ENCODE measurements around the gene BPHL.
"Not testable (repeated sequence)": the region's sequence is repeated elsewhere in the genome, so short reads cannot be mapped to it uniquely, and the experiment has no call there.

Gene BPHL

GRCh38 chr6:3118353-3119039 is at the start of gene BPHL:
Gene BPHL, plus strand, starts transcription at chr6:3118711. Its CDS starts 30 bp downstream, at chr6:3118741.
- peak; percentile 100 for DNase-seq

DNA sequence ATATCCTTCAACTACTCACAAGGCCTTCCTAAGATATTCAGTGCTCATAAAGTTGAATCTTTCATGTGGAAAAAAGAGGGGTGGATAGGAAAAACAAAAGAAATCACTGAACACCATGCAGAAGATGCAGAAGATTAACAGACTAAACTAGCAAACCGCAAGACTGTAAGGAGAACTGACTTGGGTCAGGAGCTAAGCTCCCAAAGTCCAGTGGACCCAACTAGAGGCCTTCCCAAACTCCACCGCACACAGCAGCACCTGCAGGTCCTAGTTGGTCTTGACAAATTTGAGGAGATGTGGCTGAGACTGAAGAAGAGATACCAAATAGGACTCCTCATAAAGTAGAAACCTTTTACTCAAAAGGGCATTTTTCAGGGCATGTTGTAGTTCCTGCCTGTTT is 46.9 kb upstream of the BPHL start:
- DNase-seq: no peak

GRCh38 chr6:3072798-3073197 is 45.7 kb upstream of the BPHL start:
- DNase-seq: no peak

GRCh38 chr6:3073382-3073781 is 45.1 kb upstream of the BPHL start:
- no peak for DNase-seq

- no peak for DNase-seq
Measured at GRCh38 chr6:3075772-3076113, 42.8 kb upstream of the BPHL start.

- DNase-seq: no peak
Measured at GRCh38 chr6:3076320-3076719, 42.2 kb upstream of the BPHL start.

- no peak for DNase-seq
Measured at GRCh38 chr6:3077430-3077829, 41.1 kb upstream of the BPHL start.

DNA sequence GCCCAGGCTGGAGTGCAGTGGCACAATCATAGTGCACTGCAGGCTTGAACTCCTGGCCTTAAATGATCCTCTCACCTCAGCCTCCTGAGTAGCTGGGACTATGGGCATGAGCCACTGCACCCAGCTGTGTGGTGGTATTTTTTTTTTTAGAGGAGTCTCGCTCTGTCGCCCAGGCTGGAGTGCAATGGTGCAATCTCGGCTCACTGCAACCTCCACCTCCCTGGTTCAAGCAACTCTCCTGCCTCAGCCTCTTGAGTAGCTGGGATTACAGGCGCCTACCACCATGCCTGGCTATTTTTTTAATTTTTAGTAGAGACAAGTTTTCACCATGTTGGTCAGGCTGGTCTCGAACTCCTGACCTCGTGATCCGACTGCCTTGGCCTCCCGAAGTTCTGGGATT is 39.6 kb upstream of the BPHL start:
- not testable (repeated sequence) for DNase-seq

DNA sequence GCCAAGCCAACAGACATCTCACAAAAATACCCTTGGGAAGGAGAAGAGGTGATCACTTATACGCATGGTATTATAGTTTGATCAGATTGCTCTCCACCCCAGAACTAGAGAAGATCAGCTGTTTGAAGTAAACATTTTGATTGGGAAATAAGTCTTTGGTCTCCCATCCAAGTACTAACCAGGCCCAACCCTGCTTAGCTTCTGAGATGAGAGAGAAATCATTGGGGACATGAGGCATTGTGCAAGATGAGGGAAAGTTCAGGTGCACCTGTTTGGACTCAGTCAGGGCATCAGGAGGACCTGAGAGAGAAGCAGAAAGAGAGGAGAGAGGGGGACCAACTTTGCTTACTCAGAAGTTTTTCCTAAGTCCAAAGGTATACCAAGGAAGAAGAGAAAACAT is 38.8 kb upstream of the BPHL start:
- no peak for DNase-seq

DNA sequence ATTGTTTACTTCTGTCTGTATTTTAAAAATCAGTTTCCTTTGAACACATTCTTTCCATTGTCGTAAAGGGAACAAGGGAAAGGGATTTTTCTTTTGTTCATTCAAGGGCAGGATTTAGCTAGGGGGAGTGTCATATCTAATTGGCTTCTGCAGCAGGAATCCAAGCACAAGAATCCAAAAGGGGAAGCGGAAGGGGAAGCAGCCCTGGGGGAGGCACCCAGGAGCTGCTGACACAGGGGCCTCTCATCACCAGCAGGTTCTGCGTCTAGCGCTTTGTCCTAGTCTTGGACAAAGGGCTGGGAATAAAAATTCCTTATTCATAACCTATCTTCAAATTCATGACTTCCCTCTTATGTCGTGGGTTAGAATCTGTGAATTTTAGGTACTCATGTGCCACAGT is 36.6 kb upstream of the BPHL start:
- no peak for DNase-seq

GRCh38 chr6:3085074-3085473 is 33.4 kb upstream of the BPHL start:
- DNase-seq: no peak

DNA sequence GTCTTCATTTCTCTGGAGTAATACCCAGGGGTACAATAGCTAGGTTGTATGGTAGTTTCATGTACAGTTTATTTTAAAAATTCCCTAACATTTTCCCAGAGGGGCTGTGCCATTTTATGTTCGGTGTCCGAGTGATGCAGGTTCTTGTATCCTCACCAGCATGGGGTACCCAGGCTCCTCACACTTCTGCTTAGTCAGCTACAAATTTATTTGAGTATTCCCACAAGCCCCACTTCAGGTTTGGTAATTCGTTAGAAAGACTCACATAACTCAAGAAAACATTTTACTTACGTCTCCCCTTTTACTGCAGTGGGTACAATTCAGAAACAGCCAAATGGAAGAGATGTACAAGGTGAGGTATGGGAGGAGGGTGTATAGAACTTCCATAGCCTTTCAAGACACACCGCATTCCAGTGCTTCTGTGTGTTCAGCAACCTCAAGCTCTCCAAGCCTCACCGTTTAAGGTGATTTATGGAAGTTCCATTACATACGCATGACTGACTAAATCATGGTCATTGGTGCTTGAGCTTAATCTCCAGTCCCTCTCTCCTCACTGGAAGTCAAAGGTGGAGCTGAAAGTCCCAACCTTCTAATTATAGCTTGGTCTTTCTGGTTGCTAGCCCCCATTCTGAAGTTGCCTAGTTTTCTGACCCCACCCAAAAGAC is 32.1 kb upstream of the BPHL start:
- no peak for DNase-seq

- no peak for DNase-seq
Measured at GRCh38 chr6:3088446-3088845, 30.1 kb upstream of the BPHL start.

- DNase-seq: no peak
Measured at GRCh38 chr6:3088968-3089367, 29.5 kb upstream of the BPHL start.

GRCh38 chr6:3090013-3090412 is 28.5 kb upstream of the BPHL start:
- no peak for DNase-seq

GRCh38 chr6:3094815-3095214 is 23.7 kb upstream of the BPHL start:
- no peak for DNase-seq

DNA sequence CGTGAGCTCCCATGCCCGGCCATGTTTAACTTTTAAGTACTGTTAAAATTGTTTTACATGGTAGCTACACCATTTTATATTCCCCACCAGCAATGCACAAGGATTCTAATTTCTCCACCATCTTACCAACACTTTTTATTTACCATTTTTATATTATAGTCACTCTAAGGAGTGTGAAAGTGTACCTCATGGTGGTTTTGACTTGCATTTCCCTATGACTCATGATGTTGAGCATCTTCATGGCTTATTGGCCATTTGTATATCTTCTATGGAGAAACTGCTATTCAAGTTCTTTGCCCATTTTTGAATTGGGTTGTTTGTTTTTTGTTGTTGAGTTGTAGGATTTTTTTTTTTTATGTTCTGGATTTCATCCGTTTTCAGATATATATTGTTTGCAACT is 15.6 kb upstream of the BPHL start:
- DNase-seq: no peak

DNA sequence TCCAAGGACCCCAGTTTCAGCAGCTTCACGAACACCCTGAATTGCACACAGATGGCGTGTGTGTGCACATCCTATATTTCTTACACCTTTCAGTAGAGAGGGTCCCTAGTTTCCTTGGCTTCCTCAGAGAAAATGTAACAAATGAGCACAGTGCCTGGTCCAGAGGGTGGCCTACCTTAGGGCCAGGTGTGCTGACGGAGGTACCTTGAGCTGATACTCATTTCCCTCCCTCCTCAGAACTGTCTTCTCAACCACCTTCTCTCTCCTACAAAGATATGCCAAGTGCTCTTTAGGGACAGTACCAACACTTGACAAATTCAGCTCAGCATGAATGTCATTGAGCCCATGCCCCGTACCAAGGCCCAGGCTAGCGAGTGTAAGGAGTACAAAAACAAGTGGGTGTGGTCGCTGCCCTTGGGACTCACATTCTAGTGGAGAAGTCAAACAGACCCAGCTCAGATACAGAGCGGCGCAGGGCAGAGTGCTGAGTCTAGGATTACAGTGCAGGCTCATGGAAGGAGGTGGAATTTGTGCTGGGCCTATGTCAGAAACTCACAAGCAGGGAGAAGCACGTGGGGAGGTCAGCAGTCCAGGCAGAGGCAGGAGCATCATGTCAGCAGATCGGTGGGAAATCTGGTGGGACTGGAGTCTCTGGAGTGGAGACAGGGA is 9.6 kb upstream of the BPHL start:
- no peak for DNase-seq

- DNase-seq: no peak
Measured at GRCh38 chr6:3109761-3110160, 8.8 kb upstream of the BPHL start.

- DNase-seq: no peak
Measured at GRCh38 chr6:3114377-3114776, 4.1 kb upstream of the BPHL start.

DNA sequence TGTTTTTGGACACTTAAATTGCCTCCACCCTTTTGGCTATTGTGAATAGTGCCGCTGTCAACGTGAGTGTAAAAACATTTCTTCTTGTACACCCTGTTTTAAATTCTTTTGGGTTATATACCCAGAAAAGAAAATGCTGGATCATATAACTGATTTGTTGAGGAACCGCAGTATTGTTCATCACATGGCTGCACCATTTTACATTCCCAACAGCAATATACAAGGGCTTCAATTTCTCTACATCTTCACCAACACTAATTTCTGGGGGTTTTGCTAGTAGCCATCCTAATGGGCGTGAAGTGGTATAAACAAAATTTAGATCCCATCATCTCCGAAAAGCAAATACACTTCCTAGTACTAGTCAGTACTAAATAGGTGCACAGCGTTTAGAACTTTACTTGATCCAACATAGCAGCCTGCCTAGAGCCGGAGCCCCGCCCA is 579 bp upstream of the BPHL start:
- DNase-seq: no peak

- no peak for DNase-seq
Measured at GRCh38 chr6:3119040-3119723, 671 bp downstream of the BPHL start.

DNA sequence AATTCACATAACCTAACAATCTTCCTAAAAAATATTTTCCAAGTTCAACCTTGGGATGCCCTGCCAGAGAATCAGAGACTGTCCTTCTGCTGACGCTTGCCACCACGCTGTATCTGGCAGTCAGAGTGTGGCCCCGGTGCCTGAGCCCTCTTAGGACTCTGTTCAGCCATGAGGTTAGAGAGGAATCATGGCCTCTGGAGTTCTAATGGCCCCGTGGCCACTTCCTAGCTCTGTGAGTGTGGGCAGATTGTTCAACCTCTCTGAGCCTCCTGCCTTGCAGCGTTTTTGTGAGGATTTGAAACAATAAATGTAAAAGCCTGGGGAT is 2.2 kb downstream of the BPHL start:
- no peak for DNase-seq

DNA sequence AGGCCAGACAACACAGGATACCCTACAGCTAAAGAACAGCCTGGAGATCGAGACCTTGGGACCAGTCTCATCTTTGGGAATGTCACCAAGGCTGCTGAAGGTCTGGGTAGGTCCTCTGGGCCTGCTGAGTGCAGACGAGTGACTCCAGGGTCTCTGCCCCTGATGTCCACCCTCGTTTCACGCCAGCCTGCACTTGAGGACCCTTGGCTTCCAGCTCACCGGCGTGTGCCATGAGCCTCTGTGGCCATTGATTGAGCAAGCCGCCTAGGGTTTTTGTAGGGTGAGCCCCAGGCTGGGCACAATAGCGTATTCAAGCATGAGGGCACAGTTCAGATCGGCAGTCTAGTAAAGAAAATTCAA is 4.3 kb downstream of the BPHL start:
- DNase-seq: no peak

Data from activated gamma-delta T cell treated with Interleukin-2 at 50 U/mL for 16 hours (primary cell).